Measurements from ENCODE around the gene RAD51B.

The RAD51B gene

DNA sequence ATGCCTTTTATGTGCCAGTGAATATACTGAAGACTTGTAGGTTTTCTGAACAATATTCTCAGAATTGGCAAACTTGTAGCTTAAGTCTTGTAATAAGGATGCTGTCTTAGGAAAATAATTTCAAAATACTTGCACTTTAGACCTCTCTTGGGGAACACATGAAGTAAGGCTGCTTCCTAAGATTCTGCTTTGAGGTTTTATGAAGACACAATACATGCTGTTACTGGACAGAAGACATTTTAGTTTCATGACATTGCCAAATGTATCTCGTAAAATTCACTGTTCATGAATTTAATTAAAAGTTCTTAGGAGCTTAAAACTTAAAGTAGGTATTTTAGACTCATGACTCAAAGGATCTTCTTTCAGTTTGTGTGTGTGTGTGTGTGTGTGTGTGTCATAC is 80.7 kb downstream of the RAD51B start:
- DNase-seq (ENCODE audit: low read depth in 2 of 2) = no peak

DNA sequence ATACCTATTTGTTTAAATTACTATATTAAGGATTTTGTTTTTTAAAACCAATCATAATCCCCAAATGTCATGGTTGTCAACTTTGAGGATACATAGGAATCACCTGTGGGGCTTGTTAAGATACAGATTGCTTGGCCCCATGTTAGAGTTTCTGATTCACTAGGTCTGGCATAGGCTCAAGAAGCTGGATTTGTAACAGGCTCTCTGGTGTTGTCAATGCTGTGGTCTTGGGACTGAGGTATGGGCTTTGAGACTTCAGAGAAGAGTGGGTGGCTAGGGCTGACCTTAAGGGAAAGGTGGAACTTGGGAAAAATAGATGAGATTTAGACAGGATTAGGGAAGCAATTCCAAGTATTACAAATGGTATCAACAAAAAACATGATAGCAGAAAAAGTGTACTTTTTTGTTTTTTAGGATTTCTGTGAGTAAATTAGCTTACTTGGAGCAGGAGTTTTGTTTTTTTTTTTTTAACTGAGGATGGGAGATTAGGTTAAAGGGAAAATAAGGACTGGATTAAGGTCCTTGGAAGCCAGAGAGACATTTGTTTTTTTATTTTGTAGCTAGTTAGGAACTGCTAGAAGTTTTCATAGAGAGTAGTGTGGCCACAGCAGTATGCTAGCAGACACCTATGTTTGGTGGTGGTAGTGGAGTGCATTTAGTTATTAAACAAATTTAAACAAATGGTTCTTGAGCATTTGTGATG is 88.6 kb downstream of the RAD51B start:
- no peak for DNase-seq (ENCODE audit: low read depth in 2 of 2)

DNA sequence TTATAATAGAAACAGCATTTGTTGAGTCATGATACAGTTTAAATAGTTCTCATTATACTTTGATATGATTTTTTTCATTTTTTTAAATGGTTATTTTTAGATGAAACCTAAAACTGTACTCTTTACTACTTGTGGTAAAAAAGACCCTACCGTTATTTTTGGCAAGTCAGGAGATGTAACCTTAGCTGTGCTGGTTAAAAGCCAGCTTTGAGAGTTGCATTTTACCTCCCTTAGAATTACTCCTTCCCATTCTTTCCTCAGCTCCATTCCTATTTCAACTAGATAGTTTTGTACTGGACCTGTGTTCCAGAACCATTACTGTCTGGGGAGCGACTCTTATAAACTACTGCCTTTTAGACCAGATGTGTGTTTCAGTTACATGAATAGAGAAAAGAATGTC is 92.0 kb downstream of the RAD51B start:
- DNase-seq (ENCODE audit: low read depth in 2 of 2) = no peak

DNA sequence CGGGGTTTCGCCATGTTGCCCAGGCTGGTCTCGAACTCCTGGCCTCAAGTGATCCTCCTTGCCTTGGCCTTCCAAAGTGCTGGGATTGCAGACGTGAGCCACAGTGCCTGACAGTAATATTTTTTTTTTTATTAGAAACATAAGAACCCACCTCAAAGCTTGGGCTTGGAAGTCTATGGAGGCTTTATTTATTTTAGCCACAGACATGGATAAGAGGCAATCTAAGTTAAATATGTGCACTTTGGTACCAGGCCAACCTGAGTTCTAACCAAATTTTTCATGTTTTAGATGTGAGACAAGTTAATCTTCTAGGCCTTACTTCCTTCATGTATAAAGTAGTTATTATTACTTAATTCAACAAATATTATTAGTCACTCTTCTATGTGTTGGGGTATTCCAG is 96.9 kb downstream of the RAD51B start:
- DNase-seq (ENCODE audit: low read depth in 2 of 2) = no peak

DNA sequence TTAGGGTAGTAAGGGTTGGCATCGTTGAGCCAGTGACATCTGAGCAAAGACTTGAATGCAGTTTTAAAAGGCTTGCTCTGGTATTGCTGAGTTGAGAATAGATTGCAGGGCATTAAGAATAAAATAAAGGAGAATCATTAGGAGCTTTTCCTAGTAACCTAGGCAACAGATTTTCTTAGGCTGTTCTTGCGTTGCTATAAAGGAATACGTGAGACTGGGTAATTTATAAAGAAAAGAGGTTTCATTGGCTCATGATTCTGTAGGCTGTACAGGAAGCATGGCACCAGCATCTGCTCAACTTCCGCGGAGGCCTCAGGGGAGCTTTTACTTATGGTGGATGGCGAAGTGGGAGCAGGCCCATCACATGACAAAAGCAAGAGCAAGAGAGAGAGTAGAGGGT is 97.4 kb downstream of the RAD51B start:
- DNase-seq (ENCODE audit: low read depth in 2 of 2) = no peak

DNA sequence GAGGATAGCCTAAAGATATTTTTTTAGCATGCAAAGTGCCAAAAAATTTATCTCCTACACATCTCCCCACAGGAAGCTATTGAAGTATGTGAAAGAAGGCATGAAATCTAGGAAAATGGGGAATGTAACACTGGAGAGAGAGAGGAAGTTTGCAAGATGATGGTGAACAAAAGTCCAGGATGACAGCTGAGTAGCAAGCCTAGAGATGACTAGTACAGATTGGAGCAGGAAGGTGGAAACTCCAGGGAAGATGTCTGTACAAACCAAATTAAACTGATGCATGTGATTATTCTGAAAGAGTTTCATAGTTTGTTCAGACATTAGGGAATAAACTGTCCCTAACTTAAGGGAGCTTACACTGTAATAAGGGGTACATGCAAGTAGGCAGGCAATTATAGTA is 99.3 kb downstream of the RAD51B start:
- no peak for DNase-seq (ENCODE audit: low read depth in 2 of 2)

DNA sequence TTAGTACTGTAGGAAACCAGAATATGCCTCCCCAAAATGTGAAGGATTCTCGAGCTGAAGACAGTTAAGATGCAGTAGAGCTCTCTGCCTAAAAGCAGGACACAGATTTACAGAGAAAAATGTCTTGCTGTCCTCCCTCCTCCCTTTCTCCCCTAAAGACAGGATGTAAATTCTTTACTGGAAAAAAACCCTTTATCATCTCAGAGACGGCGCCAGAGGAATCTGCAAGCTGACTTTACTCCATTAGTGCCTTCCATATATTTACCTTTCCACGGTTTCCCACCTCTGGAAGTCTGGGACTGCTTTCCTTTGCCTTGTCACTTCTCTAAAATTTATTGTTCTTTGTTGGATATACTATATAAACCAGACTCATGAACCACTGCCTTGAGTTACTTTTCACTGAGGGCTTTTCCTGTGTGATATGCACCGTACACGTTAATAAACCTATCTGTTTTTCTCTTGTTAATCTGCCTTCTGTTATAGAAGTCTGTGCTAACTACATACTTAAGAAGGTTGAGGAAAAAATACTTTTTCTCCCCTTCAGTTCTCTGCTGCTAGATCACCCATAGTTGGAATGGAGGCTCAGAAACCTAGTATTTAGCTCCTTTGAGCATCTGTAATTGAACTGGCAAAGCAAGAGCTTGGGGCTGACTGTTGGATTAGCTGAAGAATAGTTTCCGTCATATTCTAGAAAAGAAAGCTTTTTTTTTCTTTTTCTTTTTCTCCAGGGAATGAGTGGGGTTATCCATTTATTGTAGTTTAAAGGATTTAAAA is 99.9 kb downstream of the RAD51B start:
- no peak for DNase-seq (ENCODE audit: low read depth in 2 of 2)

DNA sequence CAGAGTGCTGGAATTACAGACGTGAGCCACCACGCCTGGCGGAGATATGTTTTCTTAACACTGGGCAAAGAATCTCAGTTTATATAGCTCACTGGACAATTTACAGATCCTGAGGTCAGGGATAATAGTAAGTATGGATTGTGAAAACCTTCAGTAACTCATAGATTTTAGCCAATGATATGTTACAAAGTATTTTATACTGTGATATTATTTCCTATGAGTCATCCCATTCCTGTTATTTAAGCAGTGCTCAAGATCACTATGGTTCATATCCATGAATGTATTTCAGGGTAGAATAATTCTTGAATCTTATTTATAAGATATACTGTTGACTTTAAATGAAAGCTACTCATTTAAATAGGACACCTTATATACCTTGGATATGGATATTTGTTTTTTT is 107.2 kb downstream of the RAD51B start:
- no peak for DNase-seq (ENCODE audit: low read depth in 2 of 2)

DNA sequence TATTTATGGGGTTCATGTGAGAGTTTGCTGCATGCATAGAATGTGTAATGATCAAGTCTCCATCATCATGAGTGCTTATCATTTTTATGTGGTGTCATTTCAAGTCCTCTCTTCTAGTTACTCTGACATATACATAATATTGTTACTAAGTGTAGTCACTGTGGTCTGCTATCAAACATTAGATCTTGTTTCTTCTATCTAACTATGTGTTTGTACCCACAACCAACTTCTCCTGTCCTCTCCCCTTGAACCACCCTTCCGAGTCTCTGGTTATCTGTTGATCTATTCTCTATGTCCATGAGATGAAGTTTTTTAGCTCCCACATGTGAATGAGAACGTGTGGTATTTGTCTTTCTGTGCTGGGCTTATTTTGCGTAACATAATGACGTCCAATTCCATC is 107.7 kb downstream of the RAD51B start:
- DNase-seq (ENCODE audit: low read depth in 2 of 2) = no peak

DNA sequence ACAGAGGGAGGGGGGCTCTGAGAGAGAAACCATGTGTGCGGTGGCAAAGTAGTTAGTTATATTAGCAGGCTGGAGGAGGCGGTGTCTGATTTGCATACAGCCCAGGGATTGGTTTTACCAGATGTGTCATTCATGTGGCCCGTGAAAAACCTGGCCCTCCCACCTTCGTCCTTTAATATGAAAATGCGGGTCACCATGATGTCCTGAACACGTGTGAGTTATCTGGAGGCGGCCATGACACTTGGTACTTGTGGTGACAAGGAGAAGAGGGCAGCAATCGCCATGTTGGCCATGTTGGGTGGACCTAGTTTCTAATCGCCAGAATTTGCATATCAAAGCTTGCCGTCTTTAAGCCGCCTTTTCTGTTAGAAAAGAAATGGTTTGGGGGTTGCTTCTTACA is 108.8 kb downstream of the RAD51B start:
- no peak for DNase-seq (ENCODE audit: low read depth in 2 of 2)

DNA sequence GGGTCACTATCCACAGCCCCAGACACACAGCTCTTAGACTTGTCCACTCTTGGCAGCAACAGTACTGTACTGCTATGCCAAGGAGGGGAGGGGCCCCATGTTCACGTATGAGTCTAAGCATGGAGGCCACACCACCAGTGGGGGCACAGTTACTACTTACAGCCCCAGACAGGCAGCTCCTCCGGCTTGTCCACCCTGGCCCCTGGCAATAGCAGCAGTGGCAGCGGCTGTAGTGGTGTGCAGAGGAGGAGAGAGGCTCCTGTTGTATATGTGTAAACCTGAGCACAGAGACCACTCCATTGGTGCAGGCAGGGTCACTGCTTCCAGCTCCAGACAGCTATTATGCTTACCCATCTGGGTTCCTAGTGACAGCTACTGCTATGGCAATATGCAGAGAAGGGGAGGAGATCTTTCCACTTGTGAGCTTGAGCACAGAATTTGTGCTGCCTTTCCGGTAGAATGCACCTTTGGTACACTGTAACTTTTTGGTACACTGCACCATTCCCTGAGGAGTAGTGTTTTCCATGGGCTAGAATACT is 113.2 kb downstream of the RAD51B start:
- DNase-seq (ENCODE audit: low read depth in 2 of 2) = no peak

DNA sequence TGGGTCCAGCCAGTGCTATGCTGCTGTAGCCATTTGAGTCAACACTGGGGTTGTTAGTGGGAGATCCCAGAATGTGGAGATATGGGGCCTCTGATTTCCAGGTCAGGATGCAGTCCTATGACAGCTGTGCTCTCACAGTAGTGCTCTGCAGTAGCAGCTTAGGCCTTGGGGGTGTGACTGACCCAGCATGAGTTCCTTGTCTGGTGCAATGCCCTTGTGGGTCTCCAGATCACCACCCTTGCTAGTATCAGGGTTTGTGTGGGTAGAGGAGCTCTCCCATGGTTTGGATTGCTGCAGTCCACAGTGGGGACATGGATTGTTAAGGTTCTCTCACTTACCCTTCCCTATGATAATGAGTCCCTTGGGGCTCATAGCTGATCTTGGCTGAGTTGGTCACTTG is 113.7 kb downstream of the RAD51B start:
- no peak for DNase-seq (ENCODE audit: low read depth in 2 of 2)

DNA sequence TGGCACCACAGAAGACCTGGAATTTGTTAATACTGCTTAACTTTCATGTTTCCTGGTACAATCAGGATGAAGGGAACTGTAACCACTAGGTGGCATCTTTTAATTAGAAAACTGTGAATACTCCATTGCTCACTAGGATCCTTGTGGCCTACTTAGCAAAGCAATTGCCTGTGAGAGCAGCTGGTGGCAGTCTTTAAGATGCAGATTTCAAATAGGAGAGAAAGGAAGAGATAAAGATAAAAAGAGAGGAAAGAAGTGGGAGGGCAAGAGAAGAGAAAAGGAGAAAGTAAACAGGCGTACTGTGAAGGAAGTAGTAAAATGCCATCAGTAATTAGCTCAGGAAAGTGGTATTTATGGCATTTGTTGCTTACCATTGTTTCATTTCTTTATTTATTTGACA is 114.5 kb downstream of the RAD51B start:
- no peak for DNase-seq (ENCODE audit: low read depth in 2 of 2)

DNA sequence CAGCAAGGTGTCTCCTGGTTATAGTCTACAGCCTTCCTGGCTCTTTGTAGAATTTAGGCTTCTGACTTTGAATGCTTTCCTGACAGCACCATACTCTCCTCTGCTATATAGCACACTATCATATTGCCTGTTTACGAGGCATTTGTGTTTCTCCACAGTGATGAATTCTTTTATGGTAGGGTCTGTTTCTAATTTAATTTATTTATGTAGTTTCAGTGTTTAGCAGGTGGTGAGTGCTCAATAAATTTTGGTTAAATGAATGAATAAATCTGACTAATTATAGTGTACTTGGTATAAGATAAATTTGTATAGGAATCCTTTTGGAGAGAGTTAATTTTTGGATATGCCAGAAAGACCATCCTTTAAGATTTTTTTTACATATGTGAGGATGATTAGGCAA is 115.3 kb downstream of the RAD51B start:
- no peak for DNase-seq (ENCODE audit: low read depth in 2 of 2)

DNA sequence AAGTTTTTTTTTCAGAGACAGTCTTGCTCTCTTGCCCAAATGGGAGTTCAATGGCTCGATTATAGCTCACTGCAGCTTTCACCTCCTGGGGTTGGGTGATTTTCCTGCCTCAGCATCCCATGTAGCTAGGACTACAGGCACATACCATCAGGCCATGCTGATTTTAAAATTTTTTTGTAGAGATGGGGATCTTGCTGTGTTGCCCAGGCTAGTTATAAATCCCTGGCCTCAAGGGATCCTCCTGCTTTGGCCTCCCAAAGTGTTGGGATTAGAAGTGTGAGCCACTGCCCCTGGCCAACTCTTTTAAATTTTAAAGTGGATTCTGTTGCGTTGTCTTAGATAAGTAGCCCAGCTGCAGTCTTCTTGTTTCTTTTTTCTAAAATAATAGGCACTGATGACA is 115.8 kb downstream of the RAD51B start:
- no peak for DNase-seq (ENCODE audit: low read depth in 2 of 2)

DNA sequence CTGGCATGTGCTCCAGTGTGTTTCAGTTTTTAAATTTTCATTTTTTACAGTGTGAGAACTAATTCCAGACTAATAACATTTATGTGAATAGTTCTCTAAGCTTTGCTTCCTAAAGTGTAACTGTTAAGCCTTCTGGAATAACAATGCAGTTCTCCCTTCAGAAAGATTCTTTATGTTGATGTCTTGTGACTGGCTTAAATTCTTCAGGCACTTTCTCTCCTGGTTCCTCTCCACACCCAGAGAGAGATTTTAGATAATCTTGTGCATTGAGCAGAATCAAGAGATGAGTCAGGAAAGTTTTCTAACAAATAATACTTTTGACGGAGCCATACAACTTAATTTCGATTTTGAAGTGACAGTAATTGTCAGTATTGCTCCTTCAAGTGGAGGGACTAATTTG is 118.5 kb downstream of the RAD51B start:
- DNase-seq (ENCODE audit: low read depth in 2 of 2) = no peak

DNA sequence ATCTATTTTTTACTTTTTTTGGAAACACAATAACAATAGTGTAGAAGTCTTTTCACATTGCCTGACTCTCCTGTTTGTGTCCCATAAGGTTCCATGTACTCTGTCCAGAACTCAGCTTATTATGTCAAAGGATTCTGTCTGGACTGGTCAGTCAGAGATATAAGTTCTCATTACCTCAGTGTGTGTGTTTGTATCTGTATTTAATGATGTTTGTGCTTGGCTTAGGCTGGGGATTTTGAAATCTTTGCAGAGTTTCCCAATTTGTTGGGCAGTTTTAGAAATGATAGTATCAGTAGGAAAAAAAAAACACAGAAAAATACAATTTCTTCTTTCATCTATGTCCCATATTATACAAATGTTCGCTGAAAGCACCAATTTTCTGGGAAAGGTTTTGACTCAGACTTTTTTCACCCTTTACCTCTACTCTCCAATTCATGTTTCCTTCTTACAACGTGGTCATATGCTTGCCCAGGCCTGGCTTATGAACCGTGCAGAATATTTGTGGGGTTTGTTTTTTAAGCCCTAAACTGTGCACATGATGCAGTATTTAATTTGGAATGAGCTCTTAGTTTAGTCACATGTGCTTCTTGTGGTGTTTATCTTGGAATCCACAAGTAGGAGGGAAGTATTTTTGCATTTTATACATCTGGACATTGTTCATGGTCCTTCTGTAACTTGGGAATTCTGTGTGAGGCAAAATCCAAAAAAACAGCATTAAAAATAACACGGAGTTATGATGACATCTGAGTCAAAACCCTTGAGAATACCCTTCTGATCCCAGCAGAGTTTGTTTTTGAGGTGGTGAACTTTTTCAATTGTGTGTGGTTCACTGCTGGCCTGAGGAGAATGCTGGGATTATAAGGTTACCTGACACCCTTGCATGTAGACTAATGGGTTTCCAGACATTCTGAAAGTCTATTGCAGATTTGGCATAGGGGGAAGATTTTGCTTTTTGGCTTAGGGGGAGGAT is 121.2 kb downstream of the RAD51B start:
- no peak for DNase-seq (ENCODE audit: low read depth in 2 of 2)

DNA sequence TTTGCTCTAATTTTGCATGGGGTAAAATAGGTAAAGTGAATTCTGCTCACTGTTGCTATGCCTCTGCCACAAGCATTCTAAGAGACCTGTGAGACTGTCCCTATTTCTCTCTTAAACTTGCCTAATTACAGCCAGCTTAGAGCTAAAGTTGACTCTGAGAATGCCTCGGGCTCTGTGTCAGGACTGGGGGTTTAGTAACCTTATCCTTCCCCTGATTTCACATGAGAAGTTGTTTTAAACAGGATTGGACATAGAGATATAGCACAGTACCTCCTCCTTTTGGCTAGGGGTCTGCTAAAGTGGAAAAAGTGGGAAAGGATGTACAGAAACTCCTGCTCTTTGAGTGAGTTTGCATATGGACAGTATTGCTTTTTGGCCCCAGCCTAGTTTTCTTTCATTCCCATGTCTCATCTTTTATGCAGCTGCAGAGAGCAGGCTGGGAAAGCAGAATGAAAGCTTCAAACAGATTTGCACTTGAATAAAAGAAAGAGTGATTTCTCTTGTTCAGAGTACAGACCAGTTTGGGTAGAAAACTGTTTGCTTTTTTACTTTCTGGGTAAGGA is 122.0 kb downstream of the RAD51B start:
- DNase-seq (ENCODE audit: low read depth in 2 of 2) = no peak

DNA sequence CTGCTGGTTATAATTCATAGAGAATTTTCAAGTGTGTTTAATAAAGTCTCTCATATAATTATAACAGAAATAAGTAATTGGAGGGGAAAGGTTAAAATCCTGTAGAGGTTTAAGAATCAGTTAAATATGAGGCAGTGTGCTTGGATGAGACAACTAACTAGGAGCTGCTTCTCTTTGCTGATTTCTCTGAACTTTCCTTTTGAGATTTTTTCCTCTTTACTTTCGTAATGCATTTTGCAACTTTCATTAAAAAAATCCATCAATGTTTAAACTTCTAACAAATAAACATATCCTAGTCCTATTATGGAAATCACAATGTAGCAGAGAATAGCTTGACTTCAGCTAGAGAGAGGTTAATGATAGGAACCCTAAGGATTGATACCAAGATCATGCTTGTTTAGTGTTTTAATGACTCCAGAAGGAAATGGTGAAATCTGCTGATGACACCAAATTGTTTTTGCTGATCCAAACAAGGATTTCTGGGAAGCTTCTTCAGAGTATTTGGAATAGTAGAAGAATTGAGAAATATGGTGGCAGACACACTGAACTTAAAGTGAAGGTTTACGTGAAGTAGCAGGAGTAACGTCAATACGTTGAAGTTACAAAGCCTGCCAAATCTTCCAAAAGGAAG is 122.6 kb downstream of the RAD51B start:
- no peak for DNase-seq (ENCODE audit: low read depth in 2 of 2)

DNA sequence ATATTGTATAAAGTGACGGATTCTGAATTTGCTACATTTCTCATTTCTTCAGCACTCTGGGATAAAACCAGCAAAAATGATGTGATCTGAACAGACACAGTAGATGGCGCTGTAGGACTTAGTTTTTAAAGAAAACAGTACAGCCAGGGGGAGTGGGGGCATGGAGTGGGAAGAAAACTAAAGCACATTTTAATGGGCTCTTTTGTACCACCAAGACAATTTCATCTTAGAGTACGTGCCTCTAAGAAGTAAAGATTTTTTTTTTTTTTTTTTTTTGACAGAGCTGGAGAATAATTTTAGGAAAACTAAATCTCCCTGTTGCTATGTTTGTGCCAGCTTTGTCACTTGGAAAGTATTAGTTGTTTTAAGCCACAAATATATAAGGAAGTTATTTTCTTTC is 124.4 kb downstream of the RAD51B start:
- peak in 1 of 2 donors; percentile 13 for DNase-seq (ENCODE audit: low read depth in 2 of 2)

DNA sequence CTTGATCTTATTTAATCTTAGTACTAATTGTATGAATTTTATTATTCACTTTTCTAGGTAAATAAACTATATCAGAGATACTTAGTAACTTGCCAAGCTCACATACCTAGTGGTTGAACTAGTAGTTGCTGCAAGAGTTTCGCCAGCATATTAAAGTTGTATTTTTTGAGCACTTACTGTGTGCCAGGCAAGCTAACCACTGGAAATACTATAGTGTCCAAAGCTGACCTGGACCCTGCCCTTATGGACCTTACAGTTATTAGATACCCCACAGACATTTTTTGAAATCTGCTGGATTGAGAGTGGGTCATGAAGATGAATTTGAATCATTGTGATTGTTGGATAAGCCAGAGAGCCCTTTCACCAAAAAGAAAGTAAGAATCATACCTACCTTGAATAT is 125.0 kb downstream of the RAD51B start:
- DNase-seq (ENCODE audit: low read depth in 2 of 2) = no peak
